ENCODE data around the gene ARIH1.

ARIH1 gene

GRCh38 chr15:72497402-72497801, 23.3 kb downstream of the ARIH1 start:
- Histone ChIP-seq H3K4me3 (replicated peaks; ENCODE audit: low read depth, low read length) (no peak overlapping the region), H3K27me3 (replicated peaks; ENCODE audit: control insufficient read depth, insufficient read depth, low read length) (no peaks in the 10 kb centered on the region), H3K36me3 (ENCODE audit: control insufficient read depth, insufficient read depth, low read length) (peaks cover 4% of the 10 kb centered on the region)
- TF ChIP-seq CTCF (IDR thresholded peaks at IDR 0.05; ENCODE audit: insufficient read depth, low read length, poor library complexity, severe bottlenecking): no peak
- DNase-seq (ENCODE audit: extremely low read depth, insufficient read length): no peak

GRCh38 chr15:72502220-72502809, 28.2 kb downstream of the ARIH1 start:
- Histone ChIP-seq H3K36me3 (ENCODE audit: control insufficient read depth, insufficient read depth, low read length) (peaks cover 4% of the 10 kb centered on the region), H3K4me3 (replicated peaks; ENCODE audit: low read depth, low read length) (no peak overlapping the region), H3K27me3 (replicated peaks; ENCODE audit: control insufficient read depth, insufficient read depth, low read length) (no peaks in the 10 kb centered on the region)
- no peak for TF ChIP-seq CTCF (IDR thresholded peaks at IDR 0.05; ENCODE audit: insufficient read depth, low read length, poor library complexity, severe bottlenecking)
- no peak for DNase-seq (ENCODE audit: extremely low read depth, insufficient read length)

GRCh38 chr15:72503147-72503546, 29.0 kb downstream of the ARIH1 start:
- Histone ChIP-seq H3K4me3 (replicated peaks; ENCODE audit: low read depth, low read length) (no peak overlapping the region), H3K36me3 (ENCODE audit: control insufficient read depth, insufficient read depth, low read length) (peaks cover 4% of the 10 kb centered on the region), H3K27me3 (replicated peaks; ENCODE audit: control insufficient read depth, insufficient read depth, low read length) (no peaks in the 10 kb centered on the region)
- TF ChIP-seq CTCF (IDR thresholded peaks at IDR 0.05; ENCODE audit: insufficient read depth, low read length, poor library complexity, severe bottlenecking): no peak
- no peak for DNase-seq (ENCODE audit: extremely low read depth, insufficient read length)

- Histone ChIP-seq H3K4me3 (replicated peaks; ENCODE audit: low read depth, low read length) (no peak overlapping the region), H3K27me3 (replicated peaks; ENCODE audit: control insufficient read depth, insufficient read depth, low read length) (no peaks in the 10 kb centered on the region), H3K36me3 (ENCODE audit: control insufficient read depth, insufficient read depth, low read length) (no peaks in the 10 kb centered on the region)
- no peak for TF ChIP-seq CTCF (IDR thresholded peaks at IDR 0.05; ENCODE audit: insufficient read depth, low read length, poor library complexity, severe bottlenecking)
- no peak for DNase-seq (ENCODE audit: extremely low read depth, insufficient read length)
Measured at GRCh38 chr15:72507402-72508092, 33.4 kb downstream of the ARIH1 start.

GRCh38 chr15:72509484-72509883, 35.4 kb downstream of the ARIH1 start:
- no peak for TF ChIP-seq CTCF (IDR thresholded peaks at IDR 0.05; ENCODE audit: insufficient read depth, low read length, poor library complexity, severe bottlenecking)
- Histone ChIP-seq H3K4me3 (replicated peaks; ENCODE audit: low read depth, low read length) (no peak overlapping the region), H3K36me3 (ENCODE audit: control insufficient read depth, insufficient read depth, low read length) (no peaks in the 10 kb centered on the region; the same call in 1 of the 2 replicates), H3K27me3 (replicated peaks; ENCODE audit: control insufficient read depth, insufficient read depth, low read length) (no peaks in the 10 kb centered on the region)
- DNase-seq (ENCODE audit: extremely low read depth, insufficient read length): no peak
